GM12892 (cell line): ENCODE measurements around the gene YTHDC1.

Source experiments
- POLR2A ChIP-seq: IDR thresholded peaks from 2 replicates; pipeline ENCODE4 v1.6.1; 2011; ENCODE audit warnings: low read depth, low read length, control low read depth
- POLR2AphosphoS5 ChIP-seq: IDR thresholded peaks from 2 replicates; pipeline ENCODE4 v1.6.1; 2011; ENCODE audit warnings: low read depth, low read length, control low read depth
- TAF1 ChIP-seq: IDR thresholded peaks from 2 replicates; pipeline ENCODE4 v1.6.1; 2011; ENCODE audit warnings: low read depth, mild to moderate bottlenecking, control low read depth, low read length, borderline replicate concordance

DNA sequence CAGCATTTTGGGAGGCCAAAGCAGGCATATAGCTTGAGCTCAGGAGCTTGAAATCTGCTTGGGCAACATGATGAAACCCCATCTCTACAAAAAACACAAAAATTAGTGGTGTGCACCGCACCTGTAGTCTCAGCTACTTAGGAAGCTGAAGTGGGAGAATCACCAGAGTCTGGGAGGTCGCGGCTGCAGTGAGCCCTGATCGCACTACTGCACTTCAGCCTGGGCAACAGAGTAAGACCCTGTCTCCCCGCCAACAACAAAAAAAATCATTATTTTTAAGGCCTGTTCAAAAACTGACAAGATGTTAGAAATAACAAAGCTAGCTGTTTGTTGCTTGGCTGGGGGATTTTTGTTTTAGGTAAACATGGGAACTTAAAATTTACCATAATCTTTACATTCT lies 5.1 kb downstream of the YTHDC1 start:
- TF ChIP-seq POLR2A (no peak), POLR2AphosphoS5 (no peak), TAF1 (no peak)
